HepG2 (cell line): Measurements from ENCODE around the gene PPP1R9B. TPM values are rescaled to one million over a fixed set of nuclear protein-coding genes. Genes with fewer than 3 reads are reported as not detected.

ENCODE experiments used
- AFF4 ChIP-seq: sonication (generic); formaldehyde crosslinking; IDR thresholded peaks from 2 replicates; pipeline ENCODE4 v1.4.0; 2020; ENCODE audit warnings: missing genetic modification reagents
- ARID4A ChIP-seq: sonication (generic); formaldehyde crosslinking; IDR thresholded peaks from 2 replicates; pipeline ENCODE4 v1.5.0; 2020; ENCODE audit warnings: mild to moderate bottlenecking, missing genetic modification reagents, borderline replicate concordance
- CREB1 ChIP-seq, 2 experiments: fragments of 450-650 bp in 1 of 2; IDR thresholded peaks; 2 replicates each; pipeline ENCODE4 v1.6.1; 2016 to 2017; ENCODE audit warnings: control low read depth in 1 of 2, mild to moderate bottlenecking in 1 of 2, missing compliant biosample characterization in 1 of 2, missing genetic modification characterization in 1 of 2
- GPN1 ChIP-seq: sonication (generic); formaldehyde crosslinking; IDR thresholded peaks from 2 replicates; pipeline ENCODE4 v1.5.1; 2020; ENCODE audit warnings: missing genetic modification reagents, borderline replicate concordance
- HNF4A ChIP-seq: sonication (generic); formaldehyde crosslinking; IDR thresholded peaks from 2 replicates; pipeline ENCODE4 v1.4.0; 2020; ENCODE audit warnings: missing genetic modification reagents
- HNRNPH1 ChIP-seq: fragments of 200-400 bp; formaldehyde crosslinking; optimal IDR thresholded peaks from 2 replicates; pipeline ENCODE3; 2017; ENCODE audit warnings: mild to moderate bottlenecking, low read depth, low read length
- IRF2 ChIP-seq: IDR thresholded peaks from 2 replicates; pipeline ENCODE4 v1.6.1; 2018; ENCODE audit warnings: missing genetic modification reagents, missing compliant biosample characterization
- KDM6A ChIP-seq: IDR thresholded peaks from 2 replicates; pipeline ENCODE4 v1.6.1; 2016; ENCODE audit warnings: low read depth
- KMT2A ChIP-seq: sonication (generic); formaldehyde crosslinking; IDR thresholded peaks from 2 replicates; pipeline ENCODE4 v1.4.0; 2020; ENCODE audit warnings: missing genetic modification reagents
- PBX2 ChIP-seq: IDR thresholded peaks from 2 replicates; pipeline ENCODE4 v1.6.1; 2016; ENCODE audit warnings: control low read depth
- RFXAP ChIP-seq: sonication (generic); formaldehyde crosslinking; IDR thresholded peaks from 2 replicates; pipeline ENCODE4 v1.4.0; 2020; ENCODE audit warnings: missing genetic modification reagents, borderline replicate concordance
- TMF1 ChIP-seq: sonication (generic); formaldehyde crosslinking; IDR thresholded peaks from 2 replicates; pipeline ENCODE4 v1.8.1; 2022; ENCODE audit warnings: low read depth, missing genetic modification reagents
- ZBTB20 ChIP-seq: sonication (generic); formaldehyde crosslinking; IDR thresholded peaks from 2 replicates; pipeline ENCODE4 v1.8.1; 2023; ENCODE audit warnings: missing genetic modification reagents, low read depth, mild to moderate bottlenecking, borderline replicate concordance
- ZC3H4 ChIP-seq: sonication (generic); formaldehyde crosslinking; IDR thresholded peaks from 2 replicates; pipeline ENCODE4 v1.4.0; 2020; ENCODE audit warnings: missing genetic modification reagents, borderline replicate concordance
- ZMYM4 ChIP-seq: sonication (generic); formaldehyde crosslinking; IDR thresholded peaks from 2 replicates; pipeline ENCODE4 v1.8.1; 2023; ENCODE audit warnings: mild to moderate bottlenecking, missing genetic modification reagents
- ZNF235 ChIP-seq: sonication (generic); formaldehyde crosslinking; IDR thresholded peaks from 2 replicates; pipeline ENCODE4 v1.8.1; 2023; ENCODE audit warnings: mild to moderate bottlenecking, missing genetic modification reagents, borderline replicate concordance
- ZNF264 ChIP-seq: sonication (generic); formaldehyde crosslinking; IDR thresholded peaks from 2 replicates; pipeline ENCODE4 v1.4.0; 2020; ENCODE audit warnings: missing genetic modification reagents
- ZNF550 ChIP-seq: sonication (generic); formaldehyde crosslinking; IDR thresholded peaks from 2 replicates; pipeline ENCODE4 v1.4.0; 2020; ENCODE audit warnings: mild to moderate bottlenecking, missing genetic modification reagents, borderline replicate concordance
- ZNF781 ChIP-seq: sonication (generic); formaldehyde crosslinking; IDR thresholded peaks from 2 replicates; pipeline ENCODE4 v1.5.1; 2020; ENCODE audit warnings: borderline replicate concordance, mild to moderate bottlenecking, missing genetic modification reagents; ENCODE audit errors: not compliant biosample characterization
- ZSCAN21 ChIP-seq: sonication (generic); formaldehyde crosslinking; IDR thresholded peaks from 2 replicates; pipeline ENCODE4 v1.8.0; 2022; ENCODE audit warnings: mild to moderate bottlenecking, missing genetic modification reagents, moderate library complexity, borderline replicate concordance
- polyA plus RNA-seq, 8 experiments: library from polyadenylated mRNA; depleted of rRNA in 3 of 8; stranded (reverse) in 7 of 8; unstranded in 1 of 8; fragments of >200 nt; fragmentation: Illumina TruSeq in 4 of 8; extraction: Trizol in 4 of 8; gene quantifications; 2 replicates each; pipeline versions ENCODE4 v1.2.1 to v1.2.3, GENCODE V29; 2011 to 2016; ENCODE audit warnings: low read depth in 4 of 8, missing spikeins in 1 of 8, mixed read lengths in 1 of 8; ENCODE audit not compliant: insufficient read depth in 1 of 8
- total RNA-seq, 5 experiments: library from RNA; depleted of rRNA; stranded (reverse); fragments of >200 nt; fragmentation: Illumina TruSeq; extraction: Trizol; gene quantifications; 2 replicates each; pipeline ENCODE4 v1.2.3, GENCODE V29; 2016; ENCODE audit warnings: low read depth in 1 of 5

Gene PPP1R9B
- total and polyA plus RNA-seq, 2 of the 13 experiments (the other 11 are each of a cell fraction or from before 2014, with no cell fraction given): 9.4 to 15.8 TPM

GRCh38 chr17:50139950-50140885 is 10.3 kb downstream of the PPP1R9B start (continued):
- TF ChIP-seq AFF4 (CRISPR knock-in tag) (no peak), TMF1 (no peak), KDM6A (CRISPR knock-in tag) (no peak), IRF2 (CRISPR knock-in tag) (peak; percentile 31; the same call in 1 of the 2 replicates), ZSCAN21 (CRISPR knock-in tag) (no peak), RFXAP (CRISPR knock-in tag) (peak; percentile 33; the same call in 1 of the 2 replicates), HNRNPH1 (no peak), CREB1 (IDR thresholded peaks at IDR 0.05) (peak; percentile 64), CREB1 (CRISPR knock-in tag; IDR thresholded peaks at IDR 0.05) (no peak), ZNF550 (CRISPR knock-in tag) (0 out of 2 replicates have a peak, but pooled peaks have one; percentile 52), KMT2A (no peak), GPN1 (CRISPR knock-in tag) (no peak), ARID4A (CRISPR knock-in tag) (peak; percentile 14; the same call in 1 of the 2 replicates), ZNF781 (CRISPR knock-in tag) (no peak), ZNF235 (no peak), ZBTB20 (no peak), ZNF264 (CRISPR knock-in tag) (no peak), HNF4A (CRISPR knock-in tag) (no peak; the same call in 1 of the 2 replicates), PBX2 (no peak), ZMYM4 (no peak), ZC3H4 (CRISPR knock-in tag) (no peak)
